RPMI8226 (cell line): ENCODE data around the gene OGFOD1.

Experiments used
- DNase-seq: peaks from one replicate; pipeline ENCODE4 v3.0.0-alpha.2; 2015

OGFOD1 gene

GRCh38 chr16:56428091-56428490 lies 23.3 kb upstream of the OGFOD1 start:
- no peak for DNase-seq

- no peak for DNase-seq
Observed at GRCh38 chr16:56436258-56436657, 15.1 kb upstream of the OGFOD1 start.

GRCh38 chr16:56438038-56438437 lies 13.3 kb upstream of the OGFOD1 start:
- no peak for DNase-seq

GRCh38 chr16:56447286-56447685 lies 4.1 kb upstream of the OGFOD1 start:
- no peak for DNase-seq

GRCh38 chr16:56448005-56448404 lies 3.3 kb upstream of the OGFOD1 start:
- no peak for DNase-seq

- DNase-seq: peak; percentile 50
Observed at GRCh38 chr16:56450275-56450985, 924 bp upstream of the OGFOD1 start.

- DNase-seq: peak; percentile 72
Observed at GRCh38 chr16:56451753-56452689, 667 bp downstream of the OGFOD1 start.

- DNase-seq: no peak
Observed at GRCh38 chr16:56457927-56458470, 6.6 kb downstream of the OGFOD1 start.

GRCh38 chr16:56460101-56460500 lies 8.7 kb downstream of the OGFOD1 start:
- DNase-seq: no peak

GRCh38 chr16:56462064-56462796 lies 10.9 kb downstream of the OGFOD1 start:
- DNase-seq: no peak

- no peak for DNase-seq
Observed at GRCh38 chr16:56463153-56463552, 11.8 kb downstream of the OGFOD1 start.

- DNase-seq: no peak
Observed at GRCh38 chr16:56466344-56466743, 15.0 kb downstream of the OGFOD1 start.

- no peak for DNase-seq
Observed at GRCh38 chr16:56468800-56469199, 17.4 kb downstream of the OGFOD1 start.

- no peak for DNase-seq
Observed at GRCh38 chr16:56469748-56470147, 18.4 kb downstream of the OGFOD1 start.

GRCh38 chr16:56470232-56470631 lies 18.9 kb downstream of the OGFOD1 start:
- DNase-seq: no peak

- no peak for DNase-seq
Observed at GRCh38 chr16:56470666-56471065, 19.3 kb downstream of the OGFOD1 start.

GRCh38 chr16:56475201-56475600 lies 23.8 kb downstream of the OGFOD1 start:
- DNase-seq: no peak

- no peak for DNase-seq
Observed at GRCh38 chr16:56477096-56477878, 25.9 kb downstream of the OGFOD1 start.

- no peak for DNase-seq
Observed at GRCh38 chr16:56478281-56479049, 27.1 kb downstream of the OGFOD1 start.

- DNase-seq: no peak
Observed at GRCh38 chr16:56479469-56479868, 28.1 kb downstream of the OGFOD1 start.

GRCh38 chr16:56480776-56481467 lies 29.6 kb downstream of the OGFOD1 start:
- no peak for DNase-seq
